ENCODE data around the gene EPHB1. TPM values are rescaled to one million over a fixed set of nuclear protein-coding genes. Genes with fewer than 3 reads are reported as not detected.

The EPHB1 gene
- total RNA-seq, 1 donor from 2014 or later = 3.8 TPM

GRCh38 chr3:135081856-135082434, 286.9 kb downstream of the EPHB1 start:
- Mint-ChIP-seq H3K4me3 (no peak overlapping the region), H3K27ac (no peak overlapping the region), H3K36me3 (ENCODE audit: low read depth) (no peaks in the 10 kb centered on the region), H3K4me1 (no peaks in the 10 kb centered on the region), H3K27me3 (no peaks in the 10 kb centered on the region), H3K9me3 (no peaks in the 10 kb centered on the region)
- CTCF ChIA-PET = no interaction called here
- POLR2A ChIA-PET = no interaction called here
- DNase-seq (no peak), ATAC-seq (ENCODE audit: low read depth) (no peak)
- no peak for TF ChIP-seq CTCF (IDR thresholded peaks at IDR 0.05)
- intact Hi-C loops (cut with micrococcal nuclease) = no loop called here

GRCh38 chr3:135082706-135083105, 287.6 kb downstream of the EPHB1 start:
- H3K27ac Mint-ChIP-seq = no peak overlapping the region
- no peak for ATAC-seq (ENCODE audit: low read depth)
- H3K36me3 Mint-ChIP-seq (ENCODE audit: low read depth) = no peaks in the 10 kb centered on the region
- DNase-seq = no peak
- no peak for TF ChIP-seq CTCF (IDR thresholded peaks at IDR 0.05)
- no peaks in the 10 kb centered on the region for H3K27me3 Mint-ChIP-seq
- ChIA-PET POLR2A (no interaction called here), CTCF (no interaction called here)
- no peak overlapping the region for H3K4me3 Mint-ChIP-seq
- no peaks in the 10 kb centered on the region for H3K9me3 Mint-ChIP-seq
- H3K4me1 Mint-ChIP-seq = no peaks in the 10 kb centered on the region
- intact Hi-C loops (cut with micrococcal nuclease) = no loop called here

GRCh38 chr3:135083179-135083578, 288.1 kb downstream of the EPHB1 start:
- Mint-ChIP-seq H3K9me3 (no peaks in the 10 kb centered on the region), H3K4me1 (no peaks in the 10 kb centered on the region), H3K36me3 (ENCODE audit: low read depth) (no peaks in the 10 kb centered on the region), H3K27ac (no peak overlapping the region), H3K27me3 (no peaks in the 10 kb centered on the region), H3K4me3 (no peak overlapping the region)
- ChIA-PET CTCF (no interaction called here), POLR2A (no interaction called here)
- intact Hi-C loops (cut with micrococcal nuclease) = no loop called here
- ATAC-seq (ENCODE audit: low read depth) (no peak), DNase-seq (no peak)
- no peak for TF ChIP-seq CTCF (IDR thresholded peaks at IDR 0.05)

GRCh38 chr3:135083756-135084155, 288.7 kb downstream of the EPHB1 start:
- ChIA-PET CTCF (no interaction called here), POLR2A (no interaction called here)
- H3K4me1 Mint-ChIP-seq = no peaks in the 10 kb centered on the region

GRCh38 chr3:135084405-135084804, 289.3 kb downstream of the EPHB1 start:
- H3K4me1 Mint-ChIP-seq = no peaks in the 10 kb centered on the region
- ChIA-PET CTCF (no interaction called here), POLR2A (no interaction called here)
- TF ChIP-seq CTCF (IDR thresholded peaks at IDR 0.05) = no peak
- no peak overlapping the region for H3K27ac Mint-ChIP-seq
- intact Hi-C loops (cut with micrococcal nuclease) = no loop called here
- no peaks in the 10 kb centered on the region for H3K9me3 Mint-ChIP-seq
- no peak overlapping the region for H3K4me3 Mint-ChIP-seq
- no peaks in the 10 kb centered on the region for H3K27me3 Mint-ChIP-seq
- ATAC-seq (ENCODE audit: low read depth) = no peak
- H3K36me3 Mint-ChIP-seq (ENCODE audit: low read depth) = no peaks in the 10 kb centered on the region
- DNase-seq = no peak

More at GRCh38 chr3:135083756-135084155, 288.7 kb downstream of the EPHB1 start:
- Mint-ChIP-seq H3K27ac (no peak overlapping the region), H3K27me3 (no peaks in the 10 kb centered on the region), H3K4me3 (no peak overlapping the region), H3K9me3 (no peaks in the 10 kb centered on the region), H3K36me3 (ENCODE audit: low read depth) (no peaks in the 10 kb centered on the region)
- no peak for TF ChIP-seq CTCF (IDR thresholded peaks at IDR 0.05)
- intact Hi-C loops (cut with micrococcal nuclease) = no loop called here
- ATAC-seq (ENCODE audit: low read depth) (no peak), DNase-seq (no peak)
